GM18519 (cell line): ENCODE results near the gene PPARD.
"Not testable (repeated sequence)": the region's sequence is repeated elsewhere in the genome, so short reads cannot be mapped to it uniquely, and the experiment has no call there.

Experiments
- ATAC-seq: cut with Tn5 transposase; IDR thresholded peaks from one replicate; pipeline ENCODE4 v1.9.1; 2021; ENCODE audit warnings: mild to moderate bottlenecking, moderate library complexity; ENCODE audit not compliant: unreplicated experiment, low FRiP score

Gene PPARD

DNA sequence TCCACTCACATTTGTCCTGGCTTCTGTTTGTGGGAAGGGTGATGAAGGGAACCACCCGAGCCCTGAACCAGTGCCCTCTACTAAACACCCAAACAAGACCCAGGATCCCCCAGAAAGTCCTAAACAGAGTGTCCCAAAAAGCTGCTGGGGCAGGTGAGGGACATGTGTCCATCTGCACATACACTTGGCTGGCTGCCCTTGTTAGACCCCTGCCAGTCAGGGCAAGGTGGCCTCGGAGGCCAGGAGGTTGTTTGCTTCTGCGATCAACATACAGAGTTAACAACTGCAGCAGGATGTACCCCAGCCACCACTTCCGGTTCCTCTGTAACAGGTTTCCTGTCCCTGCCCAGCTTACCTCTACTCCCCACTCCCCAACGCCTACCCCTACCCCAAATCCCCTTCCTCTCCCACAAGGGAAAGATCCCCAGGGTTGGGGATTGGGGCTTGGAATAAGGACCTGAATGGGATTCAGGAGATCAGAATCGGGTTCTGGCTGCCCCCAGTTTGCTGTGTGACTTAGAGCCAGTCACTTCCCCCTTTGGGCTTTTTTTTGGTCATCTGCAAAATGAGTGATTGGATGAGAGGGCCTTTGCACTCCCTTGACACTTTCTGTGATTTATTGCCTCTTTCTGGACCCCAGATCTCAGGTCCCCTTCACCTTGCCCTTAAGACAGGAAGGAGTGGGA is 30.8 kb upstream of the PPARD start:
- no peak for ATAC-seq

DNA sequence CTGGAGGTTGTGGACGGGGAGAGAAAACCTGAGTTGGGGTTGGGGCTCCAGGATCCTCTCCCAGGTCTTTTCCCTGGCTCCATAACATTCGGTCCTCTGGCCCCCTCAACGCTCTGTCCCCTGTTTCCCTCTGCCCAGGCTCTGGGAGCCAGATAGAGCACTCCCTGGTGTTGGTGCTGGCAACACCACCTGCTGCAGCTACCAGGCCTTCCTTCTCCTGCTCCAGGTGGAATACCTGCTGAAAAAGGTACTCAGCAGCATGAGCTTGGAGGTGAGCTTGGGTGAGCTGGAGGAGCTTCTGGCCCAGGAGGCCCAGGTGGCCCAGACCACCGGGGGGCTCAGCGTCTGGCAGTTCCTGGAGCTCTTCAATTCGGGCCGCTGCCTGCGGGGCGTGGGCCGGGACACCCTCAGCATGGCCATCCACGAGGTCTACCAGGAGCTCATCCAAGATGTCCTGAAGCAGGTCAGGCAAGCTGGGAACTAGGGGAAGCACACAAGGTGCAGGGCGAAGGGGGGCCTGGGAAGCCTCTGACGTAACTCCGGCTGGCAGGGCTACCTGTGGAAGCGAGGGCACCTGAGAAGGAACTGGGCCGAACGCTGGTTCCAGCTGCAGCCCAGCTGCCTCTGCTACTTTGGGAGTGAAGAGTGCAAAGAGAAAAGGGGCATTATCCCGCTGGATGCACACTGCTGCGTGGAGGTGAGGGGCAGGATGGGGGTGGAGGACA is 30.1 kb upstream of the PPARD start:
- no peak for ATAC-seq

DNA sequence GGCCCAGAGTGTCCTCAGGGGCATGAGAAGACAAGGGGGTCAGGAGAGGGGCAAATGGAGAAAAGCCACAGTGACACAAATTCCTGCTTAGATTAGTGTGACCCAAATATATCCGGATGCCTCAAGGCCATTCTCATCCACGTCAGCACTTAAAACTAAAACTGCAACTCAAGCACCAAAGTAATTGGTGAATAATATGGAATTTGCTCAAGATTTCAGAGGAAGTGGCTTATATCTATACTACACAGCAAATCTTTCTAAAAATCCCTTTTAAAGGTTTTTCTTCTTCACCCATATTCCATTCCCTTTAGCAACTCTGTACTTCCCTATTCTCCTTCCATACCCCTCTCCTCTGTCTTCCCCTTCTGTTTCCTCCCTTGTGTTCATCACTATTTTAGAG is 29.6 kb upstream of the PPARD start:
- no peak for ATAC-seq

DNA sequence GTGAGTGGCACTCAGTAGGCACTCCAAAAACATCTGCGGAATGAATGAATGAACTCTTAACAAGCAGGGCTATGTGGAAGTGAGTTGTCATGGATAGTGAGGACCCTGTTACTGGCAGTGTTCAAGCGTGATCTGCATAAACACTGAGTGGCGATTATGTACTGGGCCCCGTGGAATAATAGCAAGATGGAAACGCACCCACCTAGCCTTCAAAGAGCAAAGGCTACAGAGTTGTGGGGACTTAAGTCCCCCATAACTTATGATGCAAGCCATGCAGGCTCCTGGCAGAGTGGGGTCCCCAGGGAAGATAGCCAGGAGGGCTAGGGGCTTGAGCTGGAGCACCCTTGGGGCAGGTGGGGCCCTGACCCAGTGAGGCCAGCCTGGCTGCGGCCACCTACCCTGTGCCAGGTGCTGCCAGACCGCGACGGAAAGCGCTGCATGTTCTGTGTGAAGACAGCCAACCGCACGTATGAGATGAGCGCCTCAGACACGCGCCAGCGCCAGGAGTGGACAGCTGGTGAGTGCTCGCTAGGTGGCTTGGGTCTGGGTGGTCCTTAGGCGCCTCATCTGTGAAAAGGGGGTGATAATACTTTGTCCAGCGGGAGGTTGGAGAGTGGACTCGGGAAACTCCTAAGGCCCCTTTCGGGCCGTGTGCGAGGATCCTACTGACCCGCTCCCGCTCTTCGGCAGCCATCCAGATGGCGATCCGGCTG is 24.7 kb upstream of the PPARD start:
- no peak for ATAC-seq

- ATAC-seq = no peak
These were observed 23.9 kb upstream of the PPARD start for GRCh38 chr6:35318196-35319171.

DNA sequence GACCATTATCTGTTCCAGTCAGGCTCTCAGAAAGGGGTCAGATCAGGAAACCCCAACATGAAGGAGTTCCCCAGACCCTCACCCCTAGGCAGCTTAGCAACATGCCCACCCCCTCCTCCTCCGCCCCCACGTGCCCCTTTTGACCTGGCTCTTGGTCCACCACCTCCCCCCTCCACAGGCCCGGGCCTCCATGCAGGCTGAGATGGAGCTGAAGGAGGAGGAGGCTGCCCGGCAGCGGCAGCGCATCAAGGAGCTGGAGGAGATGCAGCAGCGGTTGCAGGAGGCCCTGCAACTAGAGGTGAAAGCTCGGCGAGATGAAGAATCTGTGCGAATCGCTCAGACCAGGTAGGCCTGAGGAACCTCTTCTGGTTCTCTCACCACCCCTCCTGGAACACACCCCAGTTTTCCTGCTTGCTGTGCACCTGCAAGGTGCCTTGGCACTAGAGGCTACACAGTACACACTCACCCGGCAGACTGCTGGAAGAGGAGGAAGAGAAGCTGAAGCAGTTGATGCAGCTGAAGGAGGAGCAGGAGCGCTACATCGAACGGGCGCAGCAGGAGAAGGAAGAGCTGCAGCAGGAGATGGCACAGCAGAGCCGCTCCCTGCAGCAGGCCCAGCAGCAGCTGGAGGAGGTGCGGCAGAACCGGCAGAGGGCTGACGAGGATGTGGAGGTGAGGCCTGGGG is 22.9 kb upstream of the PPARD start:
- no peak for ATAC-seq

DNA sequence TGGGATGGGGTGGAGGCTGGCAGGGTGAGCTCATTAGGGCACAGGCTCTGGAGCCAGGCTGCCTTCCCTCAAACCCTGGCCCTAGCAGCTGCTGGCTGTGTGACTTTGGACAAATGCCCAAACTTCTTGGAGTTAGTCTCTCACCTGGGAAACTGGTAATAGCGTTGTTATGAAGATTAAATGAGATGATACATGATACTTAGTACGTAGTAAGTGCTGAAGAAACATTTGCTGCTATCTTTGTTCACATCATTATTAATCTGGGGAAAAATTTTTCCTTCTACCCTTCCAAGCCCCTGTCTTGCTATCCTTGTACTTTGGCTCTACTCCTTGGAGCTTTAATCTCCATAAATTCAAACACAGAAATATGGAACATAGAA is 22.3 kb upstream of the PPARD start:
- ATAC-seq = no peak

- ATAC-seq = no peak
These were observed 21.3 kb upstream of the PPARD start for GRCh38 chr6:35321091-35321490.

- no peak for ATAC-seq
These were observed 14.9 kb upstream of the PPARD start for GRCh38 chr6:35327349-35328027.

DNA sequence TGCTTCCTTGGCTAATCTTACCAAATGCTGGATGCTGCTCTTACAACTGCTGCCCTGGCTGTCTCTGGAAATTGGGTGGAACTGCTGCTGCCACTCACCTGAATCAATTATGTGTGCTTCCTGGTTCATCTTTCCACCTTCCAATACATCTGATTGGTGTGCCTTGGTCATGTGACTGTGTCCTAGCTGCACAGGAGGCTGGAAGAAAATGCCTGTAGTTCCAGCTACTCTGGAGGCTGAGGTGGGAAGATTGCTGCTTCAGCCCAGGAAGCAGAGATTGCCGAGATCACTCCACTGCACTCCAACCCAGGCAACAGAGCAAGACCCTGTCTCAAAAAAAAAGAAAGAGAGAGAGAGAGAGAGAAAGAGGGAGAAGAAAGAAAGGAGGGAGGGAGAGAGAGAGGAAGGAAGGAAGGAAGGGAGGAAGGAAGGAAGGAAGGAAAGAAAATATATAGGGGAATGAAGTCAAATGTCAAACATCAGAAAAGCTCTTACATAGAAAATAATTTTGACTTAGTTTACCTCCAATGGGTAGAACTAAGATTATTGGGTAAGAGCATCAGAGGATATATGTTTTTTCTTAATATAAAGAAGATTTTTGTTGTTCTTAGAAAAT is 14.1 kb upstream of the PPARD start:
- no peak for ATAC-seq

DNA sequence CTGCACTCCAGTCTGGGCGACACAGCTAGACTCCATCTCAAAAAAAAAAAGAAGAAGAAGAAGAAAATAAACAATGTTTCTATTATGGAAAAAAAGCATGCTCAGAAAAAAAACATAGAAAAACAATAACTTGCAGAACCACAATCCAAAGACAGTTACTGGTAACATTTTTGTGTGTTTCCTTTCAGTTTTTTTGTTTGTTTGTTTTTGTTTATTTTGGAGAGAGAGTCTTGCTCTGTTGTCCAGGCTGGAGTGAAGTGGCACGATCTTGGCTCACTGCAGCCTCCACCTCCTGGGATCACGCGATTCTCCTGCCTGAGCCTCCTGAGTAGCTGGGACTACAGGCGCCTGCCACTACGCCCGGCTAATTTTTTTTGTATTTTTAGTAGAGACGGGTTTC is 13.4 kb upstream of the PPARD start:
- not testable (repeated sequence) for ATAC-seq

- no peak for ATAC-seq
These were observed 11.7 kb upstream of the PPARD start for GRCh38 chr6:35330541-35331119.

DNA sequence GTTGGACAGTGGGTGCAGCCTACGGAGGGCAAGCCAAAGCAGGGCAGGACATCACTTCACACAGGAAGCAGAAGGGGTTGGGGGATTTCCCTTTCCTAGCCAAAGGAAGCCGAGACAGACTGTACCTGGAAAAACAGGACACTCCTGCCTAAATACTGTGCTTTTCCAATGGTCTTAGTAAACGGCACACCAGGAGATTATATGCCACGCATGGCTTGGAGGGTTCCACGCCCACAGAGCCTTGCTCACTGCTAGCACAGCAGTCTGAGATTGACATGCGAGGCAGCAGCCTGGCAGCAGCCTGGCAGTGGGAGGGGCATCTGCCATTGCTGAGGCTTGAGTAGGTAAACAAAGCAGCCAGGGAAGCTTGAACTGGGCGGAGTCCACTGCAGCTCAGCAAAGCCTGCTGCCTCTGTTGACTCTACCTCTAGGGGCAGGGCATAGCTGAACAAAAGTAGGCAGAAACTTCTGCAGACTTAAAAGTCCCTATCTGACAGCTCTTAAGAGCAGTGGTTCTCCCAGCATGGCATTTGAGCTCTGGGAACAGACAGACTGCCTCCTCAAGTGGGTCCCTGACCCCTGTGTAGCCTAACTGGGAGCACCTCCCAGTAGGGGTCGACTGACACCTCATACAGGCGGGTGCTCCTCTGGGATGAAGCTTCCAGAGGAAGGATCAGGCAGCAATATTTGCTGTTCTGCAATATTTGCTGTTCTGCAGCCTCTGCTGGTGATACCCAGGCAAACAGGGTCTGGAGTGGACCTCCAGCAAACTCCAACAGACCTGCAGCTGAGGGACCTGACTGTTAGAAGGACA is 10.1 kb upstream of the PPARD start:
- not testable (repeated sequence) for ATAC-seq

- no peak for ATAC-seq
These were observed 801 bp upstream of the PPARD start for GRCh38 chr6:35341557-35341956.

GRCh38 chr6:35343092-35343834 is 905 bp downstream of the PPARD start:
- ATAC-seq = no peak

DNA sequence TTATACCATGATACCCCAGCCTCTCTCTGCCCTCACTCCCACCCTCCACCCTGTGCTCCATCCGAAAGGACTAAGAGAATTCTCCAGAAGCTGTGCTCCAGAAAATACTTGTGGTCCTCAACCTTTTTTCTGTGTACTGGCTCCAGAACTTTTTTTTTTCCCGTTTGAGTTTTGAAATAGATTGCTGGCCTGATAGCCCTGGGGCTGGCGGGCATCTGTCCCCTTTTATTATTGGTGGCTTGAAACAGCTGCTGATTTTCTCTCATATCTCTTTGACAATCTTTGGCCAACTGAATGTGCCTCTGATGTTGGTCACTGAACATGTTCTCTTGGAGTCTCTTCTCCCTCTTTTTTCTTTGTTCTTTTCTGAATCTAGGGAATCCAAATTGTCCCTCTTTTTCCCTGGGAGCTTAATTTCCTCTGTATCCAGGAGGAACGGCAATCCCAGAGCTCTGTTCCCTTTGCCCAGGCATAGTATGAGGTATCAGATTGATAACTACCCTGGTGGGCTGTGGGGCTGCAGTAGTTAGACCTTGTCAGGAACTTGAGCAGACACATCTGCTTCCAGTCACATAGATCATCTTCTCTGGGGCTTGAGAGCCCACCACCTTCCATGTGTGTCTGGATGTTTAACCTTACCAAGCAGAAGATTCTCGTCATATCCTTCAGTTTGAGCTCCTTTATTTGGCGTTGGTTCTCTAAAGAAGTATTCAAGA is 1.6 kb downstream of the PPARD start:
- ATAC-seq = no peak
